ENCODE measurements around the gene HOXD10. TPM values are rescaled to one million over a fixed set of nuclear protein-coding genes. Genes with fewer than 3 reads are reported as not detected.

HOXD10 gene
- total RNA-seq, 1 donor from 2014 or later = not detected

DNA sequence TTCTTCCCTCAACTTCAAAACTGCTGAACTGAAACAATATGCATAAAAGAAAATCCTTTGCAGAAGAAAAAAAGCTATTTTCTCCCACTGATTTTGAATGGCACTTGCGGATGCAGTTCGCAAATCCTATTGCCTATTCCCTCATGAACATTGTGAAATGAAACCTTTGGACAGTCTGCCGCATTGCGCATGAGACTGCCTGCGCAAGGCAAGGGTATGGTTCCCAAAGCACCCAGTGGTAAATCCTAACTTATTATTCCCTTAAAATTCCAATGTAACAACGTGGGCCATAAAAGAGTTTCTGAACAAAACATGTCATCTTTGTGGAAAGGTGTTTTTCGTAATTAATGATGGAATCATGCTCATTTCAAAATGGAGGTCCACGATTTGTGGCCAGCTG is 21.3 kb downstream of the HOXD10 start:
- Mint-ChIP-seq H3K27me3 (ENCODE audit: unreplicated experiment) (peaks cover 34% of the 10 kb centered on the region), H3K4me3 (ENCODE audit: unreplicated experiment) (peak overlapping the region; percentile 86), H3K9me3 (ENCODE audit: unreplicated experiment) (no peaks in the 10 kb centered on the region), H3K36me3 (ENCODE audit: low read depth, unreplicated experiment) (peaks cover 6% of the 10 kb centered on the region), H3K4me1 (ENCODE audit: unreplicated experiment) (peaks cover 34% of the 10 kb centered on the region), H3K27ac (ENCODE audit: unreplicated experiment) (no peak overlapping the region)
- TF ChIP-seq CTCF (IDR thresholded peaks at IDR 0.05; ENCODE audit: unreplicated experiment) = no peak
- DNase-seq (ENCODE audit: low spot score) = no peak

DNA sequence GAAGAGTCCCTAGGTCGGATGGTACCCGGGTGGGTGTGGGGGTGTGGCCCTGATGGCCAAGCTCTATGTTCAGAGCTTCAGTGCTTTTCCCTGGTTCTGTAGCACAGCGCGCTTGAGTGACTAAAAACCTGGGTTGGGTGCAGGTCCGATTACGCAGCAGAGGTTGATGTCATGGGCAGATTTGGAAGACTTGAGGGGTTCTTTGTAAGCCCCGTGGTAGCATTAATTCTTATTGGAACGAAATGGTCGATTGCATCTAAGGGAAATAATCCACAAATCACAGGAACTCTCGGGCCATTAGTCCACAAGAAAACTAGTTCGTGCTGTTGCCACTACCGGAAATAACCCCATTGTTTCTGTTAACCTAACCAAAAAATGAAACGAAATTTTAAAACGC is 21.9 kb downstream of the HOXD10 start:
- Mint-ChIP-seq H3K27me3 (ENCODE audit: unreplicated experiment) (peaks cover 40% of the 10 kb centered on the region), H3K36me3 (ENCODE audit: low read depth, unreplicated experiment) (peaks cover 6% of the 10 kb centered on the region), H3K4me3 (ENCODE audit: unreplicated experiment) (peak overlapping the region; percentile 26), H3K27ac (ENCODE audit: unreplicated experiment) (peak overlapping the region; percentile 22), H3K9me3 (ENCODE audit: unreplicated experiment) (no peaks in the 10 kb centered on the region), H3K4me1 (ENCODE audit: unreplicated experiment) (peaks cover 34% of the 10 kb centered on the region)
- no peak for DNase-seq (ENCODE audit: low spot score)
- TF ChIP-seq CTCF (IDR thresholded peaks at IDR 0.05; ENCODE audit: unreplicated experiment) = no peak

GRCh38 chr2:176138923-176139660 is 22.5 kb downstream of the HOXD10 start:
- Mint-ChIP-seq H3K36me3 (ENCODE audit: low read depth, unreplicated experiment) (peaks cover 6% of the 10 kb centered on the region), H3K27ac (ENCODE audit: unreplicated experiment) (peak overlapping the region; percentile 8), H3K27me3 (ENCODE audit: unreplicated experiment) (peaks cover 40% of the 10 kb centered on the region), H3K4me3 (ENCODE audit: unreplicated experiment) (peak overlapping the region; percentile 60), H3K4me1 (ENCODE audit: unreplicated experiment) (peaks cover 32% of the 10 kb centered on the region), H3K9me3 (ENCODE audit: unreplicated experiment) (no peaks in the 10 kb centered on the region)
- DNase-seq (ENCODE audit: low spot score) = no peak
- TF ChIP-seq CTCF (IDR thresholded peaks at IDR 0.05; ENCODE audit: unreplicated experiment) = no peak

DNA sequence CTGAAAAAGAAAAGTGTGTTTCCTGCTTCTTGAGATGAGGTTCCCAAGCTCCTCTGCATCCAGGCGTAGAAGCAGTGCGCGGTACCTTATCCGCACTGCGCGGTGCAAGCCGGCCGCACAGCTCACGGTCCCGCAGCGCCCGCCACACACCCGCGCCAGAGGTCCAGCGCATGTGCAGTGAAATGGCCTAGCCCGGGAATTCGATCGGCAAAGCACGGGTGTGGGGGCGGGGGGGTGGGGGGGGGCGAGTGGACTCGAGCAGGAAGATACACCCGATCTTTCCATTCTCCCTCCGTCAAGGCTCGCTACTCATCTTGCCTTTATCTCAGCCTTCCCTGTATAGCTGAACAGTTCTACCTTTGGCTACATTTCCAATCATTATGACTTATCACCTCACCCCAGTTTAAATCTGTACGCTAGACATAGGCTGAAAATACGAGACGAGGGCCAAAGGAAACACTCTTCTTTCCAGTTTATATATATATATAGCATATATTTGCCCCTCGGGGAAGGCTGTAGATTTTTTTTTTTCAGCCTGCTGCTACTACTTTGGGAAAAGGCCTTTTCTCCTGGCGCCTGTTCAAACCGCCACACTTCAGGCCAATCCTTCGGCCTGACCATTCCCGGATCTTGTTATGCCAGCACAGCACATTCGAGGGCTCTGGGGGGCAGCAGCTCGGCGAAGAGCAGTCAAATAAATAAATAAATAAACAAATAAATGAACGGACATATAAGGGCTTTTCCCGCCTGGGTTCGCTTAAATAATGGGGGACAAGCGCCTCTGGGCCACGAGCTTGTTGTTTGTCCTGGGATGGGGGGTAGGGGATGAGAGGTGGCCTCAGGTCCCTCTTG is 23.3 kb downstream of the HOXD10 start:
- Mint-ChIP-seq H3K4me3 (ENCODE audit: unreplicated experiment) (peak overlapping the region; percentile 60), H3K27ac (ENCODE audit: unreplicated experiment) (peak overlapping the region; percentile 52), H3K4me1 (ENCODE audit: unreplicated experiment) (peaks cover 30% of the 10 kb centered on the region), H3K36me3 (ENCODE audit: low read depth, unreplicated experiment) (peaks cover 6% of the 10 kb centered on the region), H3K9me3 (ENCODE audit: unreplicated experiment) (no peaks in the 10 kb centered on the region), H3K27me3 (ENCODE audit: unreplicated experiment) (peaks cover 40% of the 10 kb centered on the region)
- no peak for DNase-seq (ENCODE audit: low spot score)
- TF ChIP-seq CTCF (IDR thresholded peaks at IDR 0.05; ENCODE audit: unreplicated experiment) = no peak
